Prostate gland (tissue), 2 donors: ENCODE results near the gene CNDP1.

Experiments used
- CTCF ChIP-seq, 4 experiments: fragments of 200-600 bp in 2 of 4; fragments of 450-650 bp in 2 of 4; sonication (generic) in 2 of 4; IDR thresholded peaks; 1 replicate in 3 of 4; 2 replicates in 1 of 4; pipeline ENCODE4 v1.5.1; 2016 to 2019; ENCODE audit warnings: antibody characterized with exemption in 4 of 4, mild to moderate bottlenecking in 2 of 4, moderate library complexity in 2 of 4
- POLR2A ChIP-seq: fragments of 450-650 bp; IDR thresholded peaks from one replicate; pipeline ENCODE4 v1.6.1; 2016; ENCODE audit warnings: antibody characterized with exemption, mild to moderate bottlenecking
- POLR2AphosphoS5 ChIP-seq: sonication (generic); formaldehyde crosslinking; IDR thresholded peaks from one replicate; pipeline ENCODE4 v1.6.1; 2017; ENCODE audit warnings: antibody characterized with exemption

GRCh38 chr18:74549591-74550104, 15.3 kb downstream of the CNDP1 start:
- TF ChIP-seq POLR2AphosphoS5 = no peak
- no peak for TF ChIP-seq CTCF (IDR thresholded peaks at IDR 0.05)
- no peak for TF ChIP-seq POLR2A
